Loucy (cell line): ENCODE measurements around the gene LCK.

Source experiments
- H2AFZ ChIP-seq: fragments of 200-600 bp; sonication (generic); 2 replicates; pipeline ENCODE4 v1.6.0; 2016; ENCODE audit warnings: antibody characterized with exemption, mild to moderate bottlenecking, low read length, moderate library complexity
- H3F3A ChIP-seq: fragments of 200-600 bp; 2 replicates; pipeline ENCODE4 v1.6.0; 2016; ENCODE audit warnings: antibody characterized with exemption, low read depth, mild to moderate bottlenecking
- H3K27me3 ChIP-seq: fragments of 200-600 bp; sonication (generic); 2 replicates; pipeline ENCODE4 v1.6.1; 2014; ENCODE audit warnings: low read length, mild to moderate bottlenecking; ENCODE audit not compliant: insufficient read depth, poor library complexity, severe bottlenecking
- H3K36me3 ChIP-seq: fragments of 200-600 bp; sonication (generic); 2 replicates; pipeline ENCODE4 v1.6.1; 2016; ENCODE audit warnings: low read length; ENCODE audit not compliant: insufficient read depth
- H3K4me1 ChIP-seq: fragments of 200-600 bp; sonication (generic); 2 replicates; pipeline ENCODE4 v1.5.1; 2014; ENCODE audit warnings: low read length, mild to moderate bottlenecking; ENCODE audit not compliant: insufficient read depth, poor library complexity, severe bottlenecking
- H3K4me2 ChIP-seq: fragments of 200-600 bp; sonication (generic); 2 replicates; pipeline ENCODE4 v1.6.0; 2014; ENCODE audit warnings: antibody characterized with exemption, low read length, low read depth, mild to moderate bottlenecking; ENCODE audit not compliant: poor library complexity, severe bottlenecking
- H3K4me3 ChIP-seq: fragments of 200-600 bp; sonication (generic); 2 replicates; pipeline ENCODE4 v1.5.1; 2014; ENCODE audit warnings: low read length, mild to moderate bottlenecking, mixed read lengths; ENCODE audit not compliant: poor library complexity, severe bottlenecking
- H3K79me2 ChIP-seq: fragments of 200-600 bp; sonication (generic); 2 replicates; pipeline ENCODE4 v1.6.1; 2014; ENCODE audit warnings: low read length; ENCODE audit not compliant: insufficient read depth
- H3K9ac ChIP-seq: fragments of 200-600 bp; sonication (generic); 2 replicates; pipeline ENCODE4 v1.6.0; 2014; ENCODE audit warnings: mild to moderate bottlenecking, low read depth, low read length, moderate library complexity; ENCODE audit not compliant: poor library complexity, severe bottlenecking
- H3K9me2 ChIP-seq: fragments of 200-600 bp; sonication (generic); replicated peaks from 2 replicates; pipeline ENCODE4 v1.6.1; 2016; ENCODE audit warnings: low read depth, low read length, mixed read lengths
- H3K9me3 ChIP-seq: fragments of 200-600 bp; sonication (generic); 2 replicates; pipeline ENCODE4 v1.6.1; 2014; ENCODE audit warnings: mild to moderate bottlenecking, antibody characterized with exemption, low read length, low read depth; ENCODE audit not compliant: insufficient read depth
- H4K20me1 ChIP-seq: fragments of 200-600 bp; sonication (generic); 2 replicates; pipeline ENCODE4 v1.6.0; 2014; ENCODE audit warnings: antibody characterized with exemption, low read length, mild to moderate bottlenecking; ENCODE audit not compliant: insufficient read depth, poor library complexity, severe bottlenecking
- EZH2phosphoT487 ChIP-seq: fragments of 200-600 bp; IDR thresholded peaks from 2 replicates; pipeline ENCODE4 v1.6.1; 2018; ENCODE audit warnings: antibody characterized with exemption, mild to moderate bottlenecking, moderate library complexity, borderline replicate concordance
- TF ChIP-seq, protein P1 (sequence below): fragments of 200-600 bp; sonication (generic); conservative IDR thresholded peaks from 2 replicates; pipeline ENCODE4 v1.5.1; 2014; ENCODE audit warnings: mild to moderate bottlenecking, antibody characterized with exemption, low read length

The LCK gene

DNA sequence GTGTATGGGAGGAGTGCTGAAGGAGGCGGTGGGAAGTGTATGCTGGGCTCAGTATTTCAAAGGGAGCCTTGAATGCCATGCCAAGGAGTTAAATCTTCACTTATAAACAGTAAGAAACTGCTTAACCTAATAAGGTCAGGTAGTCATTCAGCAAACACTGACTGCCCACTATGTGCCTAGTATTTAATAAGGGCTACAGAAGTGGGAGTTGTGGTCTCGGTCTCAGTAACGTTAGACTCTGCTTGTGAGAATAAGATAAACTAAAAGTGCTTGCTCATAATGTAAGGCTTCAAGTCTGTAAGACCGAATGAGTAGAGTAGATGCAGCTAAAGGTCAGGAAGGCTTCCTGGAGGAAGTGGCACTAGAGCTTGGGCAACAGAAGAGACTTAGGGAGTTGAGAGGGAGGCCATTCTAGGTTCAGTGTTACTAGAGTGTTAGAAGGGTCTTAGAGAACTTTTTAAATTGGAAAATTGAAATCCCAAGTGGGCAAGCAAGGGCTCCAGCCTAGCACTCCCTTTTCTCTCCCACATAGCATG is 78.9 kb downstream of the LCK start:
- Histone ChIP-seq H3K36me3 (peaks cover 88% of the 10 kb centered on the region), H3K9me3 (no peaks in the 10 kb centered on the region), H3K4me2 (no peak overlapping the region), H3K27me3 (no peaks in the 10 kb centered on the region), H3K4me3 (no peak overlapping the region), H3K4me1 (peaks cover 15% of the 10 kb centered on the region), H3K9ac (no peak overlapping the region), H3K79me2 (peaks cover 33% of the 10 kb centered on the region), H2AFZ (no peak overlapping the region), H3F3A (no peaks in the 10 kb centered on the region; the same call in 1 of the 2 replicates), H3K9me2 (no peaks in the 10 kb centered on the region), H4K20me1 (peaks cover 41% of the 10 kb centered on the region)
- no peak for TF ChIP-seq EZH2phosphoT487
- TF ChIP-seq, protein P1, sequence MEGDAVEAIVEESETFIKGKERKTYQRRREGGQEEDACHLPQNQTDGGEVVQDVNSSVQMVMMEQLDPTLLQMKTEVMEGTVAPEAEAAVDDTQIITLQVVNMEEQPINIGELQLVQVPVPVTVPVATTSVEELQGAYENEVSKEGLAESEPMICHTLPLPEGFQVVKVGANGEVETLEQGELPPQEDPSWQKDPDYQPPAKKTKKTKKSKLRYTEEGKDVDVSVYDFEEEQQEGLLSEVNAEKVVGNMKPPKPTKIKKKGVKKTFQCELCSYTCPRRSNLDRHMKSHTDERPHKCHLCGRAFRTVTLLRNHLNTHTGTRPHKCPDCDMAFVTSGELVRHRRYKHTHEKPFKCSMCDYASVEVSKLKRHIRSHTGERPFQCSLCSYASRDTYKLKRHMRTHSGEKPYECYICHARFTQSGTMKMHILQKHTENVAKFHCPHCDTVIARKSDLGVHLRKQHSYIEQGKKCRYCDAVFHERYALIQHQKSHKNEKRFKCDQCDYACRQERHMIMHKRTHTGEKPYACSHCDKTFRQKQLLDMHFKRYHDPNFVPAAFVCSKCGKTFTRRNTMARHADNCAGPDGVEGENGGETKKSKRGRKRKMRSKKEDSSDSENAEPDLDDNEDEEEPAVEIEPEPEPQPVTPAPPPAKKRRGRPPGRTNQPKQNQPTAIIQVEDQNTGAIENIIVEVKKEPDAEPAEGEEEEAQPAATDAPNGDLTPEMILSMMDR: no peak

DNA sequence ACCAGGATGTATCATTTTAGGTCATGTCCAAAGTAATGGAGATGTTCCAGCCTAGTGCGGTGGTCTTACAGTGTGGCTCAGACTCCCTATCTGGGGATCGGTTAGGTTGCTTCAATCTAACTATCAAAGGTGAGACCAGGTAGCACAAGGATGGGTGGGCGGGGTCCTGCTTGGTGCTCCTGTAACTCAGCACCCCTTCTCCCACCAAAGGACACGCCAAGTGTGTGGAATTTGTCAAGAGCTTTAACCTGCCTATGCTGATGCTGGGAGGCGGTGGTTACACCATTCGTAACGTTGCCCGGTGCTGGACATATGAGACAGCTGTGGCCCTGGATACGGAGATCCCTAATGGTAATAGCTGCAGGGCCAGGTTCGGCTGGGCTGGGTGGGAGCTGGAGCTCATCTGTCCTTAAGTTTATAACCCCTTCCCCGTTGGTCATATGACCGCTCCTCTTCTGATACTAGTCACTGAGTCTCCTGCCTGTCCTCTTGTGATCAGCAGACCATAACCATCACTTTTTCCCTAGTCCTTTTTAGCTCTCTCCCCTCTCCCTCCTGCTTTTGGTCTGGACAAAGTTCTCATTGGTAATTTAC is 79.6 kb downstream of the LCK start:
- Histone ChIP-seq H3K79me2 (peaks cover 38% of the 10 kb centered on the region), H3K36me3 (peaks cover 81% of the 10 kb centered on the region; the same call in 1 of the 2 replicates), H3K27me3 (no peaks in the 10 kb centered on the region), H3K4me1 (peaks cover 15% of the 10 kb centered on the region), H3K4me2 (no peak overlapping the region), H3F3A (no peaks in the 10 kb centered on the region; the same call in 1 of the 2 replicates), H3K4me3 (no peak overlapping the region), H3K9me2 (no peaks in the 10 kb centered on the region), H3K9me3 (no peaks in the 10 kb centered on the region), H4K20me1 (peaks cover 43% of the 10 kb centered on the region), H3K9ac (no peak overlapping the region), H2AFZ (no peak overlapping the region)
- TF ChIP-seq, protein P1: no peak
- no peak for TF ChIP-seq EZH2phosphoT487

- Histone ChIP-seq H3F3A (no peaks in the 10 kb centered on the region; the same call in 1 of the 2 replicates), H3K9ac (no peak overlapping the region), H2AFZ (no peak overlapping the region), H3K9me2 (no peaks in the 10 kb centered on the region), H3K36me3 (peaks cover 76% of the 10 kb centered on the region; the same call in 1 of the 2 replicates), H3K9me3 (no peaks in the 10 kb centered on the region), H3K4me3 (no peak overlapping the region), H3K27me3 (no peaks in the 10 kb centered on the region), H3K4me1 (peaks cover 19% of the 10 kb centered on the region), H4K20me1 (peaks cover 46% of the 10 kb centered on the region), H3K4me2 (no peak overlapping the region), H3K79me2 (peaks cover 38% of the 10 kb centered on the region)
- TF ChIP-seq EZH2phosphoT487: no peak
These were observed 80.5 kb downstream of the LCK start for GRCh38 chr1:32331549-32331948.
